ENCODE results near the gene MRPS34.

The MRPS34 gene

DNA sequence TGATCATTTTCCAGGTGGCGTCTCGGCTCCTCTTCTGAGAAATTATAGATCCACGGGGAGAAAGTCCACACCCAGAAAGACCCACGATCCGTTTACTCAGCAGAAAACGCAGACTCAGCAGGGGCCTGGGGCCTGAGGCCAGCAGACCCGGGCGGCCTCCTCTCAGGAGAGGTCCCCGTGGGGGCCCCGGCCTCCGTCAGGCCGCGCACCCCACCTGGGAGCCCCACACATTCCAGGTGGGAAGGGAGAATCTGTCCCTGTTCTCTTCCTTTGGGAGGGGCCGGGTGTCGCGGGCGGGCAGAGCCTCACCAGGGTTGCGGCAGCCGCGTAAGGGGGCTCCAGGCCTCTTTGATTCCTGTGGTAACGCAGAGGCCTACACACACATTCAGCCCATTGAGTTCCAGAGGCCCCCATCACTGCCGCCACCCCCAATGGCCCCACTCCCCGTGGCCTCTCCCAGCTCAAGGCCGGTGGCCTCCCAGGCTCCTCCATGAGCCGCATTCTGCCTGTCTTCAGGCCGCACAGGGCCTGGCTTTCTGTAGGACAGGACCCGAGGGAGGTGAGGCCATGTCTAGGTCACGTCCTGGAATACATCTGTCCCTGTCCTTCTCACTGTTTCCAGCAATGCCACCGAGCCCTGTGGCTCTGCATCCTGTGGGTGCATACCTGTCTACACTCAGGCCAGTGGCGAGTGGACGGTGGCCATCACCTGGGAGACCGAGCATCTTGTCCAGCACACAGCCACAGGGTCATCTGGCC, 22.2 kb upstream of the MRPS34 start:
- Histone ChIP-seq H3K27me3 (replicated peaks; ENCODE audit: control insufficient read depth, insufficient read depth, low read length, poor library complexity, severe bottlenecking) (no peaks in the 10 kb centered on the region), H3K4me1 (ENCODE audit: control insufficient read depth, insufficient read depth, low read length, poor library complexity, severe bottlenecking) (no peaks in the 10 kb centered on the region), H3K27ac (ENCODE audit: insufficient read depth, low read length, poor library complexity, severe bottlenecking) (no peak overlapping the region), H3K9me3 (ENCODE audit: control insufficient read depth, low read length) (no peaks in the 10 kb centered on the region), H3K4me3 (ENCODE audit: insufficient read depth, low read depth, low read length, poor library complexity, severe bottlenecking) (no peak overlapping the region), H3K36me3 (ENCODE audit: control insufficient read depth, insufficient read depth, low read length) (peaks cover 7% of the 10 kb centered on the region)
- DNase-seq, result no peak

DNA sequence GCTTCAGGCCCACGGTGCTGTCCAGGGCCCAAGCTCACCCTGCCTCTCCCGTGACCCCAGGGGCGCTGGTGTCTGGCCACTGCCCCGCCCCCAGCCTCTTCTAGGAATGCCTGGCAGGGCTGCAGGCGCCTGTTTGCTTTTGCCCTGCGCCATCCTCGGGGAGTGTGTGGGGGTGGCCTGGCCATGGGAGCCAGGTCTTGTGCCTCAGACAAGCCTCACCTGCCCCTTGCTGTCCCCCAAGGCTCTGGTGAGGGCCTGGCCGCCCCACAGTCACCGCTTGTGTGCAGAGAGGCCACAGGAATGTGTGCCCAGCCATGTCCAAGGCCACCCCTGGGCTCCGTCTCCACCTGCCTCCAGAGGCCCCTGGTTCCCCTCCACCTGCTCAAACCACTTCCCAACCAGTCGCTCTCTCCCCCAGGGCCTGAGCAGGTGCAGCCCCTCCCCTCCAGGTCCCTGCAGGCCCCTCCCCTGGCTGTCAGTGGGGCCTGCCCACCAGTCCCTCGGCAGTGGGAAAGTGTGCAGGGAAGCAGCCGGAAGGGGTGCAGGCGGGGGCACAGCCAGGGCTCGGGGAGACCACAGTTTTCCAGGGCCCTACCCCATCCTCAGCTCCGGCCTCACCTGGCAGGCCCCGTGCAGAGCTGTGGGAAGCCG, 21.4 kb upstream of the MRPS34 start:
- no peak overlapping the region for H3K27ac ChIP-seq (ENCODE audit: insufficient read depth, low read length, poor library complexity, severe bottlenecking)
- DNase-seq, result no peak
- H3K4me3 ChIP-seq (ENCODE audit: insufficient read depth, low read depth, low read length, poor library complexity, severe bottlenecking), result no peak overlapping the region
- H3K36me3 ChIP-seq (ENCODE audit: control insufficient read depth, insufficient read depth, low read length), result peaks cover 11% of the 10 kb centered on the region
- H3K4me1 ChIP-seq (ENCODE audit: control insufficient read depth, insufficient read depth, low read length, poor library complexity, severe bottlenecking), result no peaks in the 10 kb centered on the region
- no peaks in the 10 kb centered on the region for H3K27me3 ChIP-seq (replicated peaks; ENCODE audit: control insufficient read depth, insufficient read depth, low read length, poor library complexity, severe bottlenecking)
- H3K9me3 ChIP-seq (ENCODE audit: control insufficient read depth, low read length), result no peaks in the 10 kb centered on the region

DNA sequence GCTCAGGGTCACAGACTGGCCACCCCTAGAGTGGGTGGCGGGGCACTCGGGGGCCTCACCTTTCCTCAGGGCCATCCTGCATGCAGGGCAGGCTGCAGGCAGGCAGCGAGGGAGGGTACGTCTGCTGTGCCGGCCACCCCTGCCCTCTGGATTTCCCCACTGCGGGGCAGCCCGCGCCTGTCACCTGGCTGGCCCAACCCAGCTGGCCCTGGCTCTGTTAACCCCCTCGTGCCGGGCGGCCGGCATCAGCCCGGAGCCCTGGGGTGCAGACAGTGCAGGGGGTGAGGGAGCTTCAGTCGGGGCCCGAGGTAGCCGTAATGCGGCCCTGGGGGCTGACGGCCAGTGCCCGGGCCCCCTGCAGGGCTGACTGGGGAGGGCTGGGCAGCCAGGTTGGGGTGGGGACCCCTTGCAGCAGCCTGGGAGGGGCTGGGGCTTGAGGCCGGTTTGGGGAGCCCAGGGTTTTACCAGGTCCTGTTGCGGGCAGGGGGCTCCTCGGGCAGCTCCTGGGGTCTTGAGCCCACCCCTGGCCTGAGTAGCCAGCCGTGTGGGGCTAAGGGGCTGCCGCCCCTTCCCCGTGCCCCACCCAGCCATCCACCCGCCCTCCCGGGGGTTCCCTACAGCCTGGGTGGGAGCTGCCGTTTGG, 20.8 kb upstream of the MRPS34 start, which contains the start of gene IGFALS:
Gene IGFALS, minus strand, starts transcription at position 128 of the 643 bp plus-strand sequence. Its CDS starts 53 bp downstream, at position 75.
- H3K4me1 ChIP-seq (ENCODE audit: control insufficient read depth, insufficient read depth, low read length, poor library complexity, severe bottlenecking), result no peaks in the 10 kb centered on the region
- no peak within 1 kb of the TSS for H3K4me3 ChIP-seq (ENCODE audit: insufficient read depth, low read depth, low read length, poor library complexity, severe bottlenecking)
- peaks cover 18% of the 10 kb centered on the region for H3K36me3 ChIP-seq (ENCODE audit: control insufficient read depth, insufficient read depth, low read length)
- H3K9me3 ChIP-seq (ENCODE audit: control insufficient read depth, low read length), result no peaks in the 10 kb centered on the region
- no peak for DNase-seq
- no peak within 1 kb of the TSS for H3K27ac ChIP-seq (ENCODE audit: insufficient read depth, low read length, poor library complexity, severe bottlenecking)
- H3K27me3 ChIP-seq (replicated peaks; ENCODE audit: control insufficient read depth, insufficient read depth, low read length, poor library complexity, severe bottlenecking), result no peaks in the 10 kb centered on the region

DNA sequence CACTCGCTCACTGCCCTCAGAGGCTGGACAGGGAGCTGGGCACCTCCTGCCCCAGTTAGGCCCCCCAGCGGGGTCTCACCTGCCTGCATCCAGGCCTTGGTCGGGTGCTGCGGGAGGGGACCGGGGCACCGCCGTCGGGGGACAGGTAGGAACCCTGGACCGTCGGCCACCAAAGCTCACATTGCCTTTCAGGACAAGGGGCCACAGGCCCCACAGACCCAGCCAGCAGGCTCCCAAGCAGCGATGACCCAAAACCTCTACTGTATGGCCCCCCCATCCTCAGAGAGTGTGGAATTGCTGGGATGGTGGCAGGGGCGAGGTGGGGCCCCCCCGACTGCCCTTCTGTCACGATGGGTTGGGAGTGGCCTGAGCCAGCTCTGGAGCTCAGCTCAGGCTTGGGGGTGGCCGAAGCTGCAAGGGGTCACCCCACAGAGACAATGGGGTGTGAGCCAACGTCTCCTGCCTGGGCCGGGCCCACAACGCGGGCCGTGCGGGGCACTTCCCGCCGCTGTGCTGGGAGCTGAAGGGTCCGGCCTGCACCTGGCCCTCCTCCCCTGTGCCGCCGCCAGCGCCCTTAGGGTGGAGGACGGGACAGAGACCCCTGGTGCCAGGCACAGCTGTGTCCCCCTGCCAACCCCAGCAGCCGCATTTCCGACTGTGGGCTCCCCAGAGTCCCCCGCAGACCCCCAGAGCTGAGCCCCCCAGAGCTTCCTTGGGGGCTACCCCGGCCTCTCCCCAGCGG, 20.1 kb upstream of the MRPS34 start:
- Histone ChIP-seq H3K4me1 (ENCODE audit: control insufficient read depth, insufficient read depth, low read length, poor library complexity, severe bottlenecking) (no peaks in the 10 kb centered on the region), H3K27me3 (replicated peaks; ENCODE audit: control insufficient read depth, insufficient read depth, low read length, poor library complexity, severe bottlenecking) (no peaks in the 10 kb centered on the region), H3K4me3 (ENCODE audit: insufficient read depth, low read depth, low read length, poor library complexity, severe bottlenecking) (no peak overlapping the region), H3K36me3 (ENCODE audit: control insufficient read depth, insufficient read depth, low read length) (peaks cover 24% of the 10 kb centered on the region), H3K27ac (ENCODE audit: insufficient read depth, low read length, poor library complexity, severe bottlenecking) (no peak overlapping the region), H3K9me3 (ENCODE audit: control insufficient read depth, low read length) (no peaks in the 10 kb centered on the region)
- no peak for DNase-seq

DNA sequence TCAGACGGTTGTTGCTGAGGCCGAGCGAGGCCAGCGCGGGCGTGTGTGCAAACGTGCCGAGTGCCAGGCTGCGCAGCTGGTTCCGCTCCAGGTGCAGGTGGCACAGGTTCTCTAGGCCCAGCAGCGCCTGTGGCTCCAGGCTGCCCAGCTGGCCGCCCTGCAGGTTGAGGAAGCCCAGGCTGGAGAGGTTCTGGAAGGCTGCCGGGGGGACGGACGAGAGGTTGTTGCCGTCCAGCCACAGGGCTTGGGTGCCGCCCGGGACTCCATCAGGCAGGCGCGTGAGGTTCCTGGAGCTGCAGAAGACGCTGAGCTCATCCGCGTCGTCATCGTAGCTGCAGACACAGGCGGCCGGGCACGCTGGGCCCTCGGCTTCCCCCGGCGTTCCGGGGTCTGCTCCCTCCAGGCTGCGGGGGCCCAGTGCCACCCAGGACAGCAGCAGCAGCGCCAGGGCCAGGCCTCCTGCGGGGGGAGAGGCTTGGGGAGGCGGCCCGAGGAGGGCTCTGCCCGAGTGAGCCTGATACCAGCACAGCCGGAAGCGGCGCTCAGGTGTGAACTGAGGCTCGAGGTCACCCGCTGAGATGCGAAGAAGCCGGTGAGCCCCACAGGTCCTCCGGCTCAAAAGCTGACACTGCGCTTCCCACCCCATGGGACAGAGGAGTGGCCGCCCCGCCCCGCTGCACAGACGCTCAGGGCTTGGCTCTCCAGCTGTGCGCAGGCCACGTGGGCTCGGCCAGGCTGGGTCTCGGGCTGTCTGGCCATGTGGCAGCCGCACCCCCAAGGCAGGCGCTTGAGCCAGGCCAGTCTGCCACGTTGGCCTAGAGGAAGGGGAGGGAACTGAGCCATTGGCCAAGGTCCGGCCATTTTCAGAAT, 19.2 kb upstream of the MRPS34 start:
- peaks cover 32% of the 10 kb centered on the region for H3K36me3 ChIP-seq (ENCODE audit: control insufficient read depth, insufficient read depth, low read length)
- H3K27me3 ChIP-seq (replicated peaks; ENCODE audit: control insufficient read depth, insufficient read depth, low read length, poor library complexity, severe bottlenecking), result no peaks in the 10 kb centered on the region
- H3K4me3 ChIP-seq (ENCODE audit: insufficient read depth, low read depth, low read length, poor library complexity, severe bottlenecking), result no peak overlapping the region
- H3K27ac ChIP-seq (ENCODE audit: insufficient read depth, low read length, poor library complexity, severe bottlenecking), result no peak overlapping the region
- H3K9me3 ChIP-seq (ENCODE audit: control insufficient read depth, low read length), result no peaks in the 10 kb centered on the region
- DNase-seq, result no peak
- H3K4me1 ChIP-seq (ENCODE audit: control insufficient read depth, insufficient read depth, low read length, poor library complexity, severe bottlenecking), result no peaks in the 10 kb centered on the region

DNA sequence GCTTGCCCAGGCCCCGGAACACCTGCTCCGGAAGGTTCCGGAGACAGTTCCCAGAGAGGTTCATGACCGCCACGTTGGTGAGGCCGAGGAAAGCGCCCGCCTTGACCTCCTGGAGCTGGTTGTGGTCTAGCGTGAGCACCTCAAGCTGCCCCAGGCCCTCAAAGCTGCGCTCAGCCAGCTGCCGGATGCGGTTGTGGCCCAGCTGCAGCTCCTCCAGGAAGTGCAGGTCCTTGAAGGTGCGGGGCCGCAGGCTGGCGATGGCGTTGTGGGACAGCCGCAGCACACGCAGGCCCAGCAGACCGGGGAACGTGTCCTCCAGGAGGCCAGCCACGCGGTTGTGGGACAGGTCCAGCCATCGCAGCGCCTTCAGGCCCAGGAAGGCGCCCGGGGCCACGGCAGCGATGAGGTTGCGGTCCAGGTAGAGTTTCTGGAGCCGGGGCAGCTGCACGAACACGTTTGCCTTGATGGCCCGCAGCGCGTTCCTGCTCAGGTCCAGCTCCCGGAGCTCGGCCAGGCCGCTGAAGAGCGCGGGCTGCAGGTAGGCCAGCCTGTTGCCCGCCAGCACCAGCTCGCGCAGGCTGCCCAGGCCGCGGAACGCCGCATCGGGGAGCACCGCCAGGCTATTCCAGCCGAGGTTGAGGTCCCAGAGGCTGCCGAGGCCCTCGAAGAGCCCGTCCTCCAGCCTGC, 18.5 kb upstream of the MRPS34 start:
- H3K9me3 ChIP-seq (ENCODE audit: control insufficient read depth, low read length), result no peaks in the 10 kb centered on the region
- DNase-seq, result no peak
- no peak overlapping the region for H3K4me3 ChIP-seq (ENCODE audit: insufficient read depth, low read depth, low read length, poor library complexity, severe bottlenecking)
- peaks cover 38% of the 10 kb centered on the region for H3K36me3 ChIP-seq (ENCODE audit: control insufficient read depth, insufficient read depth, low read length)
- H3K4me1 ChIP-seq (ENCODE audit: control insufficient read depth, insufficient read depth, low read length, poor library complexity, severe bottlenecking), result no peaks in the 10 kb centered on the region
- no peak overlapping the region for H3K27ac ChIP-seq (ENCODE audit: insufficient read depth, low read length, poor library complexity, severe bottlenecking)
- H3K27me3 ChIP-seq (replicated peaks; ENCODE audit: control insufficient read depth, insufficient read depth, low read length, poor library complexity, severe bottlenecking), result no peaks in the 10 kb centered on the region

DNA sequence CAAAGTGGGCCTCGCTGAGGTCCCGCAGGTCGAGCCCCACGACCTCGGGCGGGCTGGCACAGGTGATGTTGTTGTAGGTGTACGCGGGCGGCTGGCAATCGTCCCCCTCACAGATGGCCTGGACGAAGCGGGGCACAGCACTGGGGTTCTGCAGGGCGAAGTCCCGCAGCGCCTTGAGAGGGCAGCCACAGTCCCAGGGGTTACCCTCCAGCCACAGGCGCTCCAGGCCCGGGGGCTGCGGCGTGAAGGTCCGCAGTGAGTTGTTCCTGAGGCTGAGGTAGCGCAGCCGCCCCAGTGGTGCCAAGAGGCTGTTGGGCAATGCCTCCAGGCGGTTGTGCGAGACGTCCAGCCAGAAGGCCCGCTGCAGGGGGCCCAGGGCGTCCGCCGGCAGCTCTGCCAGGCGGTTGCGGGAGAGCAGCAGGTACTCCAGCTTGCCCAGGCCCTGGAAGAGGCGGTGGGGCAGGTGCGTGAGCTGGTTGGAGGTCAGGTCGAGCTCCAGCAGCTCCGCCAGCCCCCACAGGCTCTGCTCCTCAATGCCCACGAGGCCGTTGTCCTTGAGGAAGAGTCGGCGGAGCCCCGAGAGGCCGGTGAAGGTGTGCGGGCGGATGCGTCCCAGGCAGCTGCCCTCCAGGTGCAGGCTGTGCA, 17.8 kb upstream of the MRPS34 start:
- Histone ChIP-seq H3K4me3 (ENCODE audit: insufficient read depth, low read depth, low read length, poor library complexity, severe bottlenecking) (no peak overlapping the region), H3K27me3 (replicated peaks; ENCODE audit: control insufficient read depth, insufficient read depth, low read length, poor library complexity, severe bottlenecking) (no peaks in the 10 kb centered on the region), H3K4me1 (ENCODE audit: control insufficient read depth, insufficient read depth, low read length, poor library complexity, severe bottlenecking) (no peaks in the 10 kb centered on the region), H3K36me3 (ENCODE audit: control insufficient read depth, insufficient read depth, low read length) (peaks cover 39% of the 10 kb centered on the region), H3K9me3 (ENCODE audit: control insufficient read depth, low read length) (no peaks in the 10 kb centered on the region), H3K27ac (ENCODE audit: insufficient read depth, low read length, poor library complexity, severe bottlenecking) (no peak overlapping the region)
- DNase-seq, result no peak

DNA sequence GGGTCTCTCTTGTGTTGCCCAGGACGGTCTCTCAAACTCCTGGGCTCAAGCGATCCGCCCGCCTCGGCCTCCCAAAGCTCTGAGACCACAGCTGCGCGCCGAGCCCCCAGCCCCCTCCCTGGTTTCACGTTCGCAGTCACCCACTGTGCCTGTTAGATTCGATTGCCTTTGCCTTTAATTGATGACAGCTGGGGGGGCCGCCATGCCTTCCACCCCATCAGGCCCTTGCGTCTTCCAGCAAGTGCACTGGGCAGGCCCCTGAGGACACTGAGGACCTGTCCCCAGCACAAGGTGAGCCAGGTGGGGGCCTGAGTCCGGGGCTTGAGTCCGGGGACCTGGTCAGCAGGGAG, 17.3 kb upstream of the MRPS34 start:
- no peaks in the 10 kb centered on the region for H3K4me1 ChIP-seq (ENCODE audit: control insufficient read depth, insufficient read depth, low read length, poor library complexity, severe bottlenecking)
- no peak overlapping the region for H3K27ac ChIP-seq (ENCODE audit: insufficient read depth, low read length, poor library complexity, severe bottlenecking)
- DNase-seq, result no peak
- H3K4me3 ChIP-seq (ENCODE audit: insufficient read depth, low read depth, low read length, poor library complexity, severe bottlenecking), result no peak overlapping the region
- peaks cover 39% of the 10 kb centered on the region for H3K36me3 ChIP-seq (ENCODE audit: control insufficient read depth, insufficient read depth, low read length)
- H3K27me3 ChIP-seq (replicated peaks; ENCODE audit: control insufficient read depth, insufficient read depth, low read length, poor library complexity, severe bottlenecking), result no peaks in the 10 kb centered on the region
- no peaks in the 10 kb centered on the region for H3K9me3 ChIP-seq (ENCODE audit: control insufficient read depth, low read length)
